Renal cortical epithelial cell (primary cell): ENCODE measurements around the gene SHE. TPM values are rescaled to one million over a fixed set of nuclear protein-coding genes. Genes with fewer than 3 reads are reported as not detected.
A peak's percentile ranks its signal among the peaks of the same experiment; 100 is the strongest.

Source experiments
- DNase-seq: peaks from one replicate; pipeline ENCODE4 v3.0.0-alpha.2; 2011; ENCODE audit warnings: low read depth
- total RNA-seq: library from RNA; depleted of rRNA; stranded (reverse); fragments of >200 nt; gene quantifications from 2 replicates; pipeline ENCODE4 v1.2.3, GENCODE V29; 2014

The SHE gene
- total RNA-seq, 1 donor from 2014 or later: 0.35 TPM

DNA sequence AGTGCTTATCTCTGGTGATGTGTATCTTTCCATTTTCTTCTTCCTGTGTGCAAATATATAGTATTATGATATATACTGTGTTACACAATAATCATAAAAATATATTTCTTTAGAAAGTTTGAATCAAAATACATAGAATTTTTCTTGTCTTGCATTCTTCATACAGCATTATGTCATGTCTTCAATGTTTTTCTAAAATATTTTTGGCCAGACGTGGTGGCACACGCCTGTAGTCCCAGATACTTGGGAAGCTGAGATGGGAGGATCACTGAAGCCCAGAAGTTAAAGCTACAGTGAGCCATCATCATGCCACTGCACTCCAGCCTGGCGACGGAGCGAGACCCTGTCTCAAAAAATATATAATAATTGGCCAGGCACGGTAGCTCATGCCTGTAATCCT is 55.4 kb downstream of the SHE start:
- DNase-seq: no peak

DNA sequence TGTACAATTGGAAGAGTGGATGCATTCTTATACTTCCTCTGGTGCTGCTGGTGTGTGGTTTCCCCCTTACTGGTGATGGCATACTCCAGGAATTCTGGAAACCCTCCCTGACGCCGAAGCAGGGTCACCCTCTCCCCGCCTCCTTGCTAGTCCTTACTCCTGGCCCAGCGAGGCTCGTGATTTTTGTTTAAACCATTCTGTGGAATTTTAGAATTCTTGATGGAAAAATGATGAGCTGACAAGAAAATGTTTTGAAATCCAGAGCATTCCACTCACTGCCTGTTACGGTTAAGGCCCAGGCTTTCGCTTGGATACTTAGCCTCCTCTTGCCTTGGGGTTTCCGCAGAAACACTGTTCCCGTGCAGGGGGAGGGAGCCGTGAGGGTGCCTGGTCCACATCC is 55.9 kb downstream of the SHE start:
- peak; percentile 65 for DNase-seq

- peak; percentile 73 for DNase-seq
Measured at GRCh38 chr1:154445040-154445472, 57.2 kb downstream of the SHE start.

DNA sequence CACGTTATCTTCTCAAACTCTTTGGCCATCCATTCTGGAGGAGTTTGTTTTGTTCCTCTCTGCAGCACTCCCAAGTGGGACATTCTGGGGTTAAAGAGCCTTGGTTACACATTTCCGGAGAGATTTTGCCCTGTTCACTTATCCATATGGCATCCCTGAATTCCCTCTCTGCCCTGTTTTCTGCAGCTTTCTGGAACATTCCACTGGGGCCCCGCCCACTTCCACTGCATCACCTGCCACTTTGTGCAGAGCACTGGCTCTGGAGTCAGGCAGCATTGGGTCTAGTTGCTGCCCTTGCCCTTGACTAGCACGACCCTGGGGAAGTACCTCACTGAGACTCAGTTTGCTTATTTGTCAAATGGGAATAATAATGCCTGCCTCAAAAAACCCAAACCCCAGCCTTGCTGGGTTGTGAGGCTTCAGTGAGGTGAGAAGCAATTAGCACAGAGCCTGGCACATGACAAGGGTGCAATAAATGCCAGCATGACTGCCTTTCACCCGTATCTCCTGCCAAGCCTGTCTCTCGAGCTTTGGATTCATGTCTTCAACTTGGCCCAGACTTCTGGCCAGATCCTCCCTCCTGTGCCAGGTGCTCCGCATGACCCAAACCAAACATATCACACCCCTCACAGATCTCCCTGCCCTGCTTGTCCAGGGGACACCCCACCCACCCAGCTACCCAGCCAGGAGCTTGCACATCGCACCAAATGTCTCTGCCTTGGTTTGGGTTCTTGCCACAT is 58.8 kb downstream of the SHE start:
- no peak for DNase-seq

GRCh38 chr1:154442006-154442740 is 60.0 kb downstream of the SHE start:
- DNase-seq: peak; percentile 72

GRCh38 chr1:154441241-154441888 is 60.8 kb downstream of the SHE start:
- DNase-seq: no peak

DNA sequence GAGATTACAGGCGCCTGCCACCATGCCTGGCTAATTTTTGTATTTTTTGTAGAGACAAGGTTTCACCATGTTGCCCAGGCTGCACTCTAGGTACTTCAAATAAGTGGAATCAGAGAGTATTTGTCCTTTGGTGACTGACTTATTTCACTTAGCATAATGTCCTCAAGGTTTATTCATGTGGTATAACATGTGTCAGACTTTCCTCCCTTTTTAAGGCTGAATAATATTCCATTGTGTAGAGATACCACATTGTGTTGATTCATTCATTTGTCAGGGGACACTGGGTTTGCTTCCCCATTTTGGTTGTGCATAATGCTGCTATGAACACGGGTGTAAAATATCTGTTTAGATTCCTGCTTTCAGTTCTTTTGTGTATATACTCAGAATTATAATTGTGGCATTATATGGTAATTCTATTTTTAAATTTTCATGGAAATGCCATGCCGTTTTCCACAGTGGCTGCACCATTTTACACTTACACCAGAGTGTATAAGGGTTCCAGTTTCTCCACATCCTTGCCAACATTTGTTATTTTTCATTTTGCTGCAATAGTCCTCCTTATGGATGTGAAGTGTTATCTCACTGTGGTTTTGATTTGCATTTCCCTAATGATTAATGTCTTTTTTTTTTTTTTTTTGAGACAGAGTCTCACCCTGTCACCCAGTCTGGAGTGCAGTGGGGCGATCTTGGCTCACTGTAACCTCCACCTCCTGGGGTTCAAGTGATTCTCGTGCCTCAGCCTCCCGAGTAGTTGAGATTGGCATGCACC is 62.0 kb downstream of the SHE start:
- no peak for DNase-seq

DNA sequence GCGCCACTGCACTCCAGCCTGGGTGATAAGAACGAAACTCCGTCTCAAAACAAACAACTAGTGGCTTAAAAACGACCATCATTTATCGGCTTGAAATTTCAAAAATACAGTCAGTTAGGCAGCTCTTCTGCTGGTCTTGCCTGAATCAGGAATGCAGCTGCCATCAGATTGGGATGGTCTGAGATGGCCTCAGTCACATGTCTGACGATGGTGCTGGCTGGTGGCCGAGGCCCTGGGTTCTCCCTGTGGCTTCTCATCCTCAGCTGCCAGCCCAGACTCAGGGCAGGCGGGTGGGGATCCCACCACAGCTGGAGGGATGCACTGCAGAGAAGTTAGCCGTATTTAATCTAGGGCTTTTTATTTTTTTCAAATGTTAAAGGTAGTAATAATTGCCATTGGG is 65.8 kb downstream of the SHE start:
- DNase-seq: no peak

DNA sequence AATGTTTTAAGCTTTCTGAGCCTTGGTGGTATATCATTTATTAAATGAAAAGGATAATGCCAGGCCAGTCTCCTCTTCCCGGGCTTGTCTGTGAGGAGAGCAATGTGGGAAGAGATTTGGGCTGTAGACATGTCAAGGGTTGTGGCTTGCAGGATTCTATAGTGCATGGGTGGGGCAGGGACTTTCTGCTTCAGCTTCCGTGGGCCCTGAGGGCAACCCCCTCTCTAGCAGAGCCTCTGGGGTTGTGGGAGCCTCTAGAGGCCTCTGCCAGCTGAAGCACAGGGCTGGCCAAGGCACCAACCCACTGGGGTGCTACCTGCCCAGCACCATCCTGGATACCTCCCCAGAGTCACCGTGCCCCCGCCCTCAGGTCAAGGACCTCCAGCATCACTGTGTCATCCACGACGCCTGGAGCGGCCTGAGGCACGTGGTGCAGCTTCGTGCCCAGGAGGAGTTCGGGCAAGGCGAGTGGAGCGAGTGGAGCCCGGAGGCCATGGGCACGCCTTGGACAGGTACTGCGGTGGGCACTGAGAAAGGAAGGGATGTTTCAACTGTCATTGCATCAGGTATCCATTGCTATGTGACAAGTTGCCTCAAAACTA is 66.5 kb downstream of the SHE start:
- no peak for DNase-seq

DNA sequence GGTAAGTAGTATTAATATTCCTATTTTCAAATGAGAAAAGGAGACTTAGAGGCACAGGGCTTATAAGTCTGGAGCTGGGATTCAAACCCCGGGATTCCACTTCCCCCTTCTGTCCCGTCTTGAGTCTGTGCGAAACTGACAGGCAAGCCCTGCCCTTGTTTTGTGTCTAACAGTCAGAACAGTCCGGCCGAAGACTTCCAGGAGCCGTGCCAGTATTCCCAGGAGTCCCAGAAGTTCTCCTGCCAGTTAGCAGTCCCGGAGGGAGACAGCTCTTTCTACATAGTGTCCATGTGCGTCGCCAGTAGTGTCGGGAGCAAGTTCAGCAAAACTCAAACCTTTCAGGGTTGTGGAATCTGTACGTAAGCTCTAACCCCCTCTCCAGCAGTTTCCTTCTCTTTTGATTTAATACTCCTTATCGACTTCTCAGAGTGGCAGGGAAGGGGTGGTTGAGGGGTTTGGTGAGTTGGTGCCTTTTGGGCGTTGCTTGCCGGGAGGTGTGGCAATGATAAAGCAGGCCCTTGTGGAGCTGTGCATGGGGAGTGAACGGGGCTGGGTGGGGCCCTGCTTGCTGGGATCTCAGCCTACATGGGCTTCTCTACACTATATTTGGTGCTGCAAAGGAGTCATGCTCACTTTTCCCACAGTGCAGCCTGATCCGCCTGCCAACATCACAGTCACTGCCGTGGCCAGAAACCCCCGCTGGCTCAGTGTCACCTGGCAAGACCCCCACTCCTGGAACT is 67.7 kb downstream of the SHE start:
- DNase-seq: no peak

GRCh38 chr1:154433161-154433764 is 68.9 kb downstream of the SHE start:
- peak; percentile 44 for DNase-seq

DNA sequence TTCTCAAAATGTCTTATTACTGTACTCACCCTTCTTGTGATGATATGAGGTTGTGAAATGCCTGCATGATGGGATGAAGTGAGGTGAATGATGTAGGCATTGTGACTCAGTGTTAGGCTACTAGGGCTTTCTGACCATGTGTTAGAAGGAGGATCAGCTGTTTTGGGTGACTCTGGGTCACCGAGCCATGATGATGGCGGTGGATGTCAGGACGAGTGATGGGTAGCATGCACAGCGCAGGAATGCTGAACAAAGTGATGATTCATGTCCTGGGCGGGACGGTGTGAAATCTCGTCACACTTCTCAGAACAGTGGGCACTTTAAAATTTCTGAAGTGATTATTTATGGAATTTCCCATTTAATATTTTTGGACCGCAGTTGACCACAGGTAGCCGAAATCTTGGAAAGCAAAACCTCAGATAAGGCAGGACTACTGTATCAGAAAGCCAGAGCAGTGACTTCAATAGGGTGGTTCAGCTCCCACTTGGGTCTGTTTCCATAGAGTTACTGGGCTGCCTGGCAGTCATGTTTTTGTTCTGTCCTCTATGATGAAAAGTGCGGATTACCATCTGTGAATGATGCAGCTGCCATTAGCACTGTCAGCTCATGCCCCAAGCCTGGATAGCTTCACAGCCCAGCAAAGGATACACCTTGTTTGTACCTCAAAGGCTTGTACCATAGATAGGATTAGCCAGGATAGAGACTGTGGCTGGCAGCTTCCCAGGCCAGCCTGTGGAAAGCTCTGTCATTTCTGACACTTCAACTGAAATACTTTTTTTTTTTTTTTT is 70.4 kb downstream of the SHE start:
- peak; percentile 97 for DNase-seq

DNA sequence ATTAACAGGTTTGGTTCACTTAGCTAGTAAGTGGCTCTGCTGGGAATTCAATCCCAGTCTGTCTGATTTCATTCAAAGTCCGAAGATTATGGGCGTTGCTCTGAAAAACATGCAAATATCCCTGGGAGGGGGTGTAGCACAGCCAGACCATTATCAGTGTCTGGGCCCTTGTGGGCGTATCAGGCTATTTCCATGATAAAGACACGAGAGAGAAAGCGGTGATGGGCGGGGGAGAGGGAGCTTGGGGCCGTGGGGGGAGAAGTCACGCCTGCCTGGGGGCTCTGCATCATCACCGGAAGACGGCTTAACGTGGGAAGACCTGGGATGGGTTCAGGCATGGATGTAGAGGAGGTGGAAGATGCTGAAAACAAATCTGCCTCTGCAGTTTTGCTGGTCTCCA is 71.3 kb downstream of the SHE start:
- no peak for DNase-seq

- DNase-seq: no peak
Measured at GRCh38 chr1:154429841-154430611, 72.2 kb downstream of the SHE start.

Other genes with a start within 250 kb of the SHE start
- gene HAX1, start 229.8 kb downstream of the SHE start, total RNA-seq: 46.1 and 132 TPM in 2 replicates
- gene AQP10, start 181.3 kb downstream of the SHE start, total RNA-seq: not detected in 2 replicates
- gene ATP8B2, start 176.9 kb downstream of the SHE start, total RNA-seq: 46.3 and 58.7 TPM in 2 replicates
- gene IL6R, start 97.1 kb downstream of the SHE start, total RNA-seq: 13.9 and 14.6 TPM in 2 replicates
- 0.10 TPM in 1 of 2 replicates, not detected in the other for gene TDRD10, start 193 bp downstream of the SHE start, total RNA-seq
- 19.1 and 41.2 TPM in 2 replicates for gene UBE2Q1, start 56.2 kb upstream of the SHE start, total RNA-seq
- gene CHRNB2, start 65.4 kb upstream of the SHE start, total RNA-seq: 0.17 and 0.55 TPM in 2 replicates
- gene ADAR, start 105.8 kb upstream of the SHE start, total RNA-seq: 69.3 and 142 TPM in 2 replicates